ENCODE results near the gene KCNH1.

GRCh38 chr1:210773450-210773849 is 360.5 kb downstream of the KCNH1 start:
- TF ChIP-seq GATA2 (IDR thresholded peaks at IDR 0.05; ENCODE audit: low read depth, low read length) (no peak), GATA3 (IDR thresholded peaks at IDR 0.05; ENCODE audit: low read depth, low read length) (no peak)
